Glomerular visceral epithelial cell (primary cell): ENCODE results near the gene CATSPER2.
"Not testable (repeated sequence)": the region's sequence is repeated elsewhere in the genome, so short reads cannot be mapped to it uniquely, and the experiment has no call there.

Experiments used
- DNase-seq: peaks from one replicate; pipeline ENCODE4 v3.0.0-alpha.2; 2016; ENCODE audit errors: extremely low spot score

The CATSPER2 gene

DNA sequence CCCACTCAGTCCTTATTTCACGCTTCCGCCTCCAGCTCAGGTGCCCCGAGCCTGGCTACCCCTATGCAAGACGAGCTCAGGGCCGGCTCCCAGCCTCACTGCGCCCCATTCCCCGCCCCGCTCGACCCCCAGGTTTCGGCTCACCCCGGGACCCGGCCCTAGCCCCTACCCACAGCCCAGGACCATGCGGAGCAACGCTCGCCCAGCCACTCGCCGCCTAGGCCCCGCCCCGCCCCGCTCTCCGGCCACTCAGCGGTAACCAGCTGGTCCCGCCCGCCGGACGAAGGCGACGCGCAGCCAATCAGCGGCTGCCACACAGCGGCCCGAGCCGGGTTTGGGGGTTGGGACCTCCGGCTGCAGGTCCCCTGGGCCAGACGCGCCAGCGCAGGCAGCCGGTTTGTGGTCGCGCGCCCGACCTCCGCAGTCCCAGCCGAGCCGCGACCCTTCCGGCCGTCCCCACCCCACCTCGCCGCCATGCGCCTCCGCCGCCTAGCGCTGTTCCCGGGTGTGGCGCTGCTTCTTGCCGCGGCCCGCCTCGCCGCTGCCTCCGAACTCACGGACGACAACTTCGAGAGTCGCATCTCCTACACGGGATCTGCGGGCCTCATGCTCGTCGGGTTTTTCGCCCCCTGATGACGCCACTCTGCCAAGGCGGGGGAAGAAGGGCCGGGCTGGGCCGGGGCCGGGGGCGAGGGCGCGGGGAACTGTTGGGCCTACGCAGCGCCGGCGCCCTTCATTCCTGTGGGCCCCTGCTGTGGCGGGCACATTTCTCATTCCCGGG, at the start of gene CATSPER2:
TSS of gene CATSPER2 (minus strand) at position 196 of the 781 bp plus-strand sequence. CDS start 783 bp downstream, outside the sequence.
- no peak for DNase-seq

DNA sequence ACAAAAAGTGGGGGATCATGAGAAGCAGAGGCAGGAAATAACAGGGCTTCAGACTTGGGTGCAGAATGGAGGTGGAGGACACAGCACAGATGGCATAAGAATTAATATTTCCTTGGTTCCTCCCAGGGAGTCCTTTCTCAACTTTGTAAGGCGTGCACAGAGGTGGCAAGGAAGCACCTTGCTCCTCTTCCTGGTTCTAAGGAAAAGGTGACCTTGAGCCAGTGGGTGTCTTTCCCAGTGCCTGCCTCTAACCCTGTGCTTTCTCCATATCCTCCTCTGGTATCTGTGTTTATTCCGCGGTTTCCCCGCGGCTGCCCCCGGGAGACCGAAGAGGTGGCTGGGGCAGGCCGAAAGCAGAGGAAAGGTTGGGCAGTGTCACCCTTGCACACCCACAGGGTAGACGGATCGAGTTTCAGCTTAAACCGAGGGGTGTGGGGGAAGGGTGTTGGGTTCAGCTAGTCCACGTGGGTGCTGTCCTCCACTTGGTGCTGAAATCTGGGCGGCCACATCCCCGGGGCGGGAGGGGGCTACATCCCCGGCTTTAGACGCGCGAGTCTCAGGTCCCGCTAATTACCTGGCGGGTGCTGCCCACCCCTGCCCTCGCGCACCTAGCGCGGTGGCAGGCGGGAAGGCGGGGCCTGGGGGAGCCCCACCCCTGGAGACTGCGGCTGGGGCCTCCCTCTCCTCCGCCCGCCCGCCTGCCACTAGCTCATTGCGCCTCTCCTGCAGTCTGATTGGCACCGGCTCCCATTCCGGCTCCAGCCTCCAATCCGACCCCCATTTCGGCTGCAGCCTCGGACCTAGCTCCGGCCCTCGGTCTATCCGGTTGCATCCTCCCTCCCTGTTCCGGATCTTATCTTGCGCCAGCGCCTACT, 44.7 kb upstream of the CATSPER2 start, which contains the start of gene CKMT1A:
TSS of gene CKMT1A (plus strand) at position 712 of the 875 bp plus-strand sequence. CDS start 192 bp downstream, outside the sequence.
- DNase-seq = not testable (repeated sequence)

DNA sequence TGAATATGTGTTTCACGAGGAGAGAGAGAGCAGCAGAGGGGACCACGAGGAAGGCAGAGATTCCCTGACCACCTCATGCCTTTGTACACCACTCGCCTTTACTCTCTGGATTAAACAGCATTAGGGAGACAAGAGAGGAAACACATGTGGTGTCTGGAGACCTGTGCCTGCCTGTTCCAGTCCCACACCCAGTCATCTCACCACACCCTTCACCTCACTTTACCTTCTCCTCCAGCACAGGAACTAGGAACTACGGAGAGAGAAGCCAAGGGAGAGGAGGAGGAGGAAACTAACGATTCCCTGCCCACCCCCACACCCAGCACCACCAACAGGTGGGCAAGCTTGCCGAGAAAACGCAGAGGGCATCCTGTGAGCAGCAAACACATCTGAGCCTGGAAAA, 44.0 kb upstream of the CATSPER2 start:
- DNase-seq = not testable (repeated sequence)

DNA sequence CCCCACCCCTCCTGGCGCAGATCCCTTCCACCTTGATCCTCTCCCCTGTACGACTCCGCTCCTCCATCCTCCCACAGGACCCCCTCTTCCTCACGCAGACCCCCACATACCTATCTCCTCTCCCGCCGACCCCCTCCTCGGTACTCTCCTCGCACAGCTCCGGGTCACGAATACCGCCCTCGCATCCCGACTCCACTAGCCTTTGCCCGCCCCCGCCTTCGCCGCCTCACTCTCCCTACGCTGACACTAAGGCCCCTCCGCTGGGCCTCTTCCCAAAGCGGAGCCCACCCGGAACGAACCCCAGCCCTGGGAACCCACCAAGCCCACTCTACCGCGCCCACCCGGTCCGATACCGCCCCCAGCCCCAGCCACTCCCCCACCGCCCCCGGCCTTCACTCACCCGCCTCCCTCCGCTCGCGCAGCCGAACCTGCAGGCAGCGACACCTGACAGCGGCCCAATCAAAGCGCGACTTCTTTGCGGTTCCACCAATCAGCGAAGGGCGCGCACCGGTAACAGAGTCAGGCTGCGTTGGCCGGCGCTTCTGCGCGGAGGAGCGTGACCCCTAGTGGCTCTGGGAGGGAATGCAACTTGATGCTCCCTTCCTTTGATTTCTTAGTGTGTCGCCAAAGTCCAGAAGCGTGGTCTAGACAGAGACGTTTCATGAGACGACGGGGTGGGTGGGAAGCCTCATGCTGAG, 41.1 kb upstream of the CATSPER2 start:
- DNase-seq = not testable (repeated sequence)

DNA sequence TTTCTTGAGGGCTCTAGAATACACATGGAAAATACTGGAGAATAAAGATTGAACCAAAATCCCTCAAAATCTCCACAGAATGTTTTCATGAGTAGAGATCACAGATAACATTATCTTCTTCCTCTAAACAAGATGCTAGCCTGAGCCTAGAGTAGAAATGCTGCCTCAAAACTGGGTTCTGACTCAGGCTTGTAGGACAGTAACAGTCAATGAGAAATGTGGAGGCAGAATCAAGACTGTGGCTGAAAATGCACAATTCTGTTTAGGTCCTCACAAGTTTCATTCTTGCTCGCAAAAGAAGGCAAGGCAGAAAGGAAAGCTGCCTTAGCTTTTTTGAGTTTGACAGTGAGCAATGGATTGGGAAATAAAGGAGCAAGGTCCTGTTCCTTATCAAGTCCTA, 25.5 kb upstream of the CATSPER2 start:
- not testable (repeated sequence) for DNase-seq

DNA sequence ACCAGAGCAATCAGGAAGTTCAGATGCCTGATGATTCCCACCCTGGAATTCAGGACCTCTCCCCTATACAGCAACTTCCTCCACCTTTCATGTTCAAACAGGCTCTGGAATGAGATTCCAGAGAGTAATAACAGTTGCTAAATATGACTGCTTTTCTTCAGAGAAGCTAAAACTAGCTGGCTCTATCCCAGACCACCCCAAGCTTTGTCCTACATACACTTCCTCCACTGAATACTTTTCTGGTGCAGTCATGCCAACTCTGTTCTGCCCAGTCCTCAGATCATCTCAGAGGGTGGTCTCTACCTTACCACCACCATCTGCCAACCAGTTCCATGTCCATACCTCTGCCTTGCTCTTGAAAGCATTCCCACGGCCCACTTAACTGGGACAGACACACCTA, 17.5 kb upstream of the CATSPER2 start:
- not testable (repeated sequence) for DNase-seq

DNA sequence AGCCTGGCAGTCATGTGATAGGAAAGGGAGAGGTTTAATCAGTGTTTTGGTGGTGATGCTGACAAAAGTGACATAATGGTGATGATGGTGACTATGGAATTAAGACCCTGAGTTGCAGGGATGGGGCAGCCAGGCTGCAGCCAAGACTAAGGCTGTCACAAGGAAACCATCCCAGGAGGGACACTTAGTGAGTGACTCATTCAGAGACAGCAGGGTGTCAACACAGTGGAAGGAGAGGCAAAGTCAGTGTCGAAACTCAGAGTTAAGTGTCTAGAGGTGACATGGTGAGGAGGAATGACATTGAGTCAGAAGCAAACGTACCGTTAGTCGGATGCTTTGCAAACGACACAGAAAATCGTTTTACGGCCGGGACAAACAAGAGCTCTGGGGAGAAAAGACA, 14.7 kb upstream of the CATSPER2 start:
- DNase-seq = not testable (repeated sequence)

DNA sequence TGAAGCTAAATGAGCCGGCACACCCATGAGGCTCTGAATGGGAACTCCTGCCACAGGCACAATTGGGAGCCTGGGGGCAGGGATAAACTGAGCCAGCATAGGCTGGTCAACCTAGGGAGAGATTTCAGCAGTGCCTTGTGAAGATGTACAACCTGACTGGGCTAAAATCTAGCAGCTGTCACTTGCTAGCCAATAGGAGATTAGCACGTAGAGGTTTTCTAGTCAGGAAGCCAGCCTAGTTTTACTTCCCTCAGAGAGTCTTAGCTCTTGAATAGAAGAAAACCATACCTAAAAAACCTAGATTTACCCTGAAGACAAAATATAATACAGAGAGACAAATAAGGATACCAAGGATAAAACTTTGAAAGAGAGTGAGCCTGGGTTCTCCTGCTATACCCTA, 13.6 kb upstream of the CATSPER2 start:
- DNase-seq = not testable (repeated sequence)

DNA sequence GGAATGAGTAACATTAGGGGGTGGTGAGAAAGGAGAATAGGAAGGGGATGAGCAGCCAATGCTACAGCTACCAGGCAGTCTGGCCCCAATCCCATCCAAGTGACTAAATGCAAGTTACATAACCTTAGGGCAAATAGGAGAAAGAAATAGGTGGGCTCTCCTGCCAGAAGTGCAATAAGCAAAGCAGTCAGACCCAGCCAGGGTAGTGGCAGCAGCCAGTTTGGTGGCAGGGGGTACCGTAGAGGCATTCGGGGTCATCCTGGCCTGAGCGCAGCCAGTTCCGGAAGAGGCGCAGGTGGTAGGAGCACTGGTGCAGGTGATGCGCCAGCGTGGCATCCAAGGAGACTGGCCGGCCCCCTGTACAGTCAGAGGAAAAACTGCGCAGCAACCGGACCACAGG, 11.1 kb upstream of the CATSPER2 start:
- DNase-seq = not testable (repeated sequence)

DNA sequence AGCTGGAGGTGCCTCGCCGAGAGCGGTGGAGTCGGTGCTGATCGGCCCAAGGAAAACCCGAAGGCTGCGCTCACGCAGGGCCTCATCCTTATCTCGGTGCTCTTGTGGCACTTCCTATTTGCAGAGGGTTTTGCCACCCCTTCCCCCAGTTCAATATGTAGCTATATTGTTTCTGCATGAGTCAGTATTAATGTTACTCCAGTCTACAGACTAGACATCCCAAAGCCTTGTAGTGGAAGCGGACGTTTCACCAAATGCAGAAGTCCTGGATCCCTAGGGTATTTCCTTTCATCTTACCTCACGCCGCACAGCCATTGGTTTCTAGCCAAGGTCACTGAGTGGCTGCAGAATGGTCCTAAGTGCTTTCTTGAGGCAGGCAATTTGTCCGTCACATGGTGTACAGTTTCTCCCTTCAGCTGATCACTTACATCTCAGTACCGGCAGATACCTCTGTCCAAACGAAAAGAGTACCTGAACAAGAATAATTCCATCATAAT, 834 bp upstream of the CATSPER2 start:
- DNase-seq = not testable (repeated sequence)

DNA sequence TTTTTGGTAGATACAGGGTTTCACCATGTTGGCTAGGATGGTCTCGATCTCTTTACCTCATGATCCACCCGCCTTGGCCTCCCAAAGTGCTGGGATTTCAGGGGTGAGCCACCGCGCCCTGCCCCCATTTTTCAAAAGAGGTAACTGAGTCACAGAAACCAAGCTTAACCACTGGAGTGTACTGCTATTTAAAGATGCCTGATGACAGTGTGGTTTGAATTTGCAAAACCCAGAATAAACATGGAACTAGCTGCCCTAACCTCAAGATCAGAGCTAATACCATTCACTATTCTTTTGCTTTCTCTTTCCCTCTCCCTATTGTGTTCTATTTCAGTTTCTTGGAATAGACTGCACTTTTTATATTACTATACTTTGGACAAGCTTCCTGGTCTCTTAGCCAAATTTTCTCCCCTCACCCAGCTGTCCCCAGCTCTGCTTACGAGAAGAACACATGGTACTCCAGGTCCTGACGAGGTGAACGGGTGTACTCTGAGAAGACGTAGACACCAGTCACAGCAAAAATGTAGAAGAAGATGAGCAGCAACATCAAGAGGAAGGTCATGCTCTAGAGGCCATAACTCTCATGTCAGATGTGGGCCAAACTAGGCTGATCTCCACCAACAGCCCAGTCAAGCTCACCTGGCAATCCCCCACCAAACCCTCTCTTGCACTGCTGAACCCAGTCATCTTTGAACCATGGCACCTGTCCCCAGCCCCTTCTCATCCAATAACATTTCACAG, 10.0 kb downstream of the CATSPER2 start:
- not testable (repeated sequence) for DNase-seq

DNA sequence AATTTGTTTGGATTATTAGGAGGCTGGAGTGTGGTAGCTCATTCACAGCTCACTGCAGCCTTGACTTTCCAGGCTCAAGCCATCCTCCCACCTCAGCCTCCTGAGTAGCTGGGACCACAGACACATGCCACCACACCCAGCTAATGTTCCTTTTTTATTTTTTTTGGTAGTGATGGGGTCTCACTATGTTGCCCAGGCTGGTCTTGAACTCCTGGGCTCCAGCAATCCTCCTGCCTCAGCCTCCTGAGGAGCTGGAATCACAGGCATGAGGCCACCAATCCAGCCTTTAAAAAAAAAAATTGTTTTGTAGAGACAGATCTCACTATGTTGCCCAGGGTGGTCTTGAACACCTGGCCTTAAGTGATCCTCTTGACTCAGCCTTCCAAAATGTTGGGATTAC, 21.7 kb downstream of the CATSPER2 start:
- not testable (repeated sequence) for DNase-seq

DNA sequence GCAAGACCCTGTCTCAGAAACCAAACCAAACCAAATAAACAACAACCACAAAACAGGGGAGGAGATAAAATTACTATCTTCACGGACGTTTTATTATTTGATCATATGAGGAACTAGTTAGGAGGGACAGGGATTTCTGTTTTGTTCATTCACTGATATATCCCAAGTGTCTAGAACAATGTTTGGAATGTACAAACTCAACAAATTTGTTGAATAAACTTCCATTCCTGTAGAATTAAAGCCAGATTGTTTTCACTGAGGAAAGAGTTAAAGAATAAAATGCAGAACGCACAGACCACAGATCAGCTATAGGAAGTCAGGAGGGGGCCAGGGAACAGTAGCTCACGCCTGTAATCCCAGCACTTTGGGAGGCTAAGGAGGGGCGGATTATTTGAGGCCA, 23.5 kb downstream of the CATSPER2 start:
- DNase-seq = no peak

DNA sequence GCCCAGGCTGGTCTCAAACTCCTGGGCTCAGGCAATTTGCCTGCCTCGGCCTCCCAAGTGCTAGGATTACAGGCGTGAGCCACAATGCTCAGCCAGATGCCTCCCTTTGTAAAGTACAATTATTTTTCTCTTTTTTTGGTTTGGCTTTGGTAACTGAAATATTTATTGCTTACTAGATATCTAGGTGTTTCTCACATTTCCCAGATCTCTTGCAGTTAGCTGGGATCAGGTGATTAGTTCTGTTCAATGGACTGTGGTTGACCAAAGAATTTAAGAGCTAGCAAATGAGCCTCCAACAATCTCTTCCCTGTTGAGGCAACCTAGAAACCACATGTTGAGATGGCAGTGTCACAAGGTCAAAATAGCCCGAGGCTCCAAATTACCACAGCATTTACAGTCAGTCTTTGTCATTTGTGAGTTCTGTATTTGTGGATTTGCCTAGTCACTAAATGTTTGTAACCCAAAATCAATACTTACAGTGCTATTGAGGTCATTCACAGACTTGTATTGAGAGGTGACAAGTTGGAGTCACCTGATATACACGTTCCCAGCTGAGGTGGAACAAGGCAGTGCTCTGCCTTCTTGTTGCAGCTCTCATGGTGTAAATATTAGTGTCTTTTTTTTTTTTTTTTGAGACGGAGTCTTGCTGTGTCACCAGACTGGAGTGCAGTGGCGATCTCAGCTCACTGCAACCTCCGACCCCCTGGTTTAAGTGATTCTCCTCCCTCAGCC, 26.4 kb downstream of the CATSPER2 start:
- not testable (repeated sequence) for DNase-seq

DNA sequence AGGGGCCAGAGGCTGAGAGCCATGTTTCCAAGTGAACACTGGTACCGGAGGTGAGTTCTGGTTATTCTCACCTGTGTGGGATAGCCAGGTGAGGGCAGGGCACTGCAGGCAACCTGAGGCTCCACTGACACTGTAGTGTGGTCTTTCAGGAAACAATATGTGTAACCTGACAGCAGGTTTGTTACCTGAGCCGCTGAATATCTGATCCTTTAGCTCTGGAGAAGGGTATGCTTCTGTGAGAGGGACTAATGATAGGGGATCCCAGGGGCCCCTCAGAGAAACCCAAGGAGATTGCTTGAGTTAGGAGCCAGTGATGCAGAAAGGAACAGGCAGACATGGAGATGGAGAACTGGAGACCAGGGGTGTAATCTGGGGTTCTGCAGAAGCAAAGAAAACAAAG, 29.9 kb downstream of the CATSPER2 start, which contains the start of gene STRC:
TSS of gene STRC (minus strand) at position 101 of the 400 bp plus-strand sequence. CDS start at position 23, 78 bp downstream.
- DNase-seq = not testable (repeated sequence)

DNA sequence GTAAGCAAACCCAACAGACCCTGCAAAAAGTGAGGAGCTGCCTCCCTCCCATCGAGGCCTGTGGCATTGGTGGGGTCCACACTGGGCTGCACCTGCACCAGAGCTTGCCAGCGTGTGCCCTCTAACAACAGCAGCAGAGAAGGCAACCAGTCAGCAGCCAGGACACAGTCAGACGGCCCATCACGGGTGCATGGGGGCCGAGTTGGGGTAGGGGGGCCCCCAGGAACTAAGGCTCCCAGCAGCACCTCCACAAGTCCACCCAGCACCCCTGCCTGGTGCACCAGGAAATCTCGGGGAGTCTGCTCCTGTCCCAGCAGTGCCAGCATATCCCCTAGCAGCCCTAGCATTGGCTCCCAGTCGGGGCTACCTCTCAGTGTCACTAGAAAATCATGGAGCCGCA, 30.9 kb downstream of the CATSPER2 start:
- DNase-seq = not testable (repeated sequence)

DNA sequence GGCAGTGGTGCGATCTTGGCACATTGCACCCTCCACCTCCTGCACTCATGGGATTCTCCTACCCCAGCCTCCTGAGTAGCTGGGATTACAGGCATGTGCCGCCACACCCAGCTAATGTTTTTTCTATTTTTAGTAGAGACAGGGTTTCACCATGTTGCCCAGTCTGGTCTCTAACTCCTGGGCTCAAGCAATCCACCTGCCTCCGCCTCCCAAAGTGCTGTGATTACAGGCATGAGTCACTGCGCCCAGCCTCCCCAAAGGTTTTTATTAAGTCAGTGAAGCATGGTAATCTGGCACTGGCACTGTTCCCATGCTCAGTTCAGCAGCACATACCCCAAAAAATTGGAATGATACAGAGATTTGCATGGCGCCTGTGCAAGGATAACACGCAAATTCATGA, 46.4 kb downstream of the CATSPER2 start:
- DNase-seq = peak; percentile 78

DNA sequence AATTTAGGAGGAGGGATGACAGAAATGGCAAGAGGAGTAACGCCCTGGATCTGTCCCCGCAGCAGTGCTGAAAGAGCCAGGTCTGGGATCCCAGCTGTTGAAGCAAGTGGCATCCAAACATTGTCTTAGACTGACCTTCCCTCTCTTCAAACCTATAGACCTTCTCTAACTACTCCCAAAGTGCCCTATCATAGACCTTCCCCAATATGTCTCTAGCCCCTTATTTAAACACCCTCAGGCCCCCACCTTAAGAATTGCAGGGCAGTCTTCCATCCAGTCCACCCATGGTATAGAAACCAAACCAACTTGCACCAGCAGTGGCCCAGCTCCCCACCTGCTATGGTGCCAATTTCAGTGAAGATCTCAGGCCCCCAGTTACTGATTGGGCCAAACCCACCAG, 48.4 kb downstream of the CATSPER2 start:
- DNase-seq = not testable (repeated sequence)

DNA sequence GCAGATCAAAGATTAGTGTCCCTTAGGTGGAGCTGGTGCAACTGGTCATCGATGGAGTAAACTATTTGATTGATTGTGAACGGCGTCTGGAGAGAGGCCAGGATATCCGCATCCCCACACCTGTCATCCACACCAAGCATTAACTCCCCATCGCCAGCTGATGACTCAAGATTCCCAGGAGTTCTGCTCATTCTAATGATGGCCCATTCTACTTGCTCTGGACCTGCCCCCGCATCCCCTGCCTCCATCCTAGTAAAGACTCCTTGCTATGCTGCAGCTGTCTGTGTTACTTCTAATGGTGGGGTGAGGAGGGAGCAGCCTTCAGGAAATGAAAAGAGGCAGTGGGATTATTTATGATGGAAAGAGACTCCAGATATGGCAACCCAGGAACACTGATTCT, 49.5 kb downstream of the CATSPER2 start:
- not testable (repeated sequence) for DNase-seq
